Spleen (tissue), 7 donors: Measurements from ENCODE around the gene PHF24.

ENCODE experiments used
- POLR2A ChIP-seq, 3 donors: fragments of 450-650 bp; IDR thresholded peaks; one replicate each; pipeline ENCODE4 v1.5.1; 2017; ENCODE audit warnings: antibody characterized with exemption in 3 of 3, mild to moderate bottlenecking in 1 of 3
- POLR2AphosphoS5 ChIP-seq, 3 donors: sonication (generic); formaldehyde crosslinking; IDR thresholded peaks; one replicate each; pipeline ENCODE4 v1.5.1; 2017; ENCODE audit warnings: antibody characterized with exemption in 3 of 3
- TF ChIP-seq, protein P1 (sequence below), 11 experiments: fragments of 200-600 bp in 7 of 11; fragments of 450-650 bp in 4 of 11; sonication (generic) in 4 of 11; IDR thresholded peaks in 8 of 11; conservative IDR thresholded peaks in 3 of 11; 1 replicate in 7 of 11; 2 replicates in 4 of 11; pipeline versions ENCODE4 v1.4.0 to v1.8.0; 2016 to 2021; ENCODE audit warnings: antibody characterized with exemption in 11 of 11, inconsistent platforms in 4 of 11, mild to moderate bottlenecking in 1 of 11
- donor health status: DM: no; HTN: no; CAD: no; lungs with moderate emphysema.
- donor health status: DM: no; HTN: no; CAD: no.
- donor health status: DM: no; HTN: no; CAD: no.

DNA sequence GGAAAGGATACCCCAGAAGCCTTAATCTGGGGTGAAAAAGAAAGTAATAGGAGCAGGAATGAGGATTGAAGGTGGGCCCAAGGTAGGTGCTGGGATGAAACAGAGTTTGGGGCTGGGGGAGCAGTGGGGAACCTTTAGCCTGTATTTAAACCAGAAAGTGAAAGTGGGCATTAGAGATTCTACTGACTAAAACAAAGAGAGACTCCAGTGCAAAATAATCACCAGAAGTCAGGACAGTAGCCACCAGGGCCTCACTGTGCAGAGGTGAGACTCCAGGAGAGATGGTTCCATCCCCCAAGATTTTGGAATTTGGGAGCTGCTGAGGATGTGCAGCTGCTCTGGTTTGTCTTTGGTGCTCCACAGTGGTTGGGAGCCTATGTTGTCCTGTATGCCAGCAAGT, 44.5 kb downstream of the PHF24 start:
- TF ChIP-seq, protein P1, sequence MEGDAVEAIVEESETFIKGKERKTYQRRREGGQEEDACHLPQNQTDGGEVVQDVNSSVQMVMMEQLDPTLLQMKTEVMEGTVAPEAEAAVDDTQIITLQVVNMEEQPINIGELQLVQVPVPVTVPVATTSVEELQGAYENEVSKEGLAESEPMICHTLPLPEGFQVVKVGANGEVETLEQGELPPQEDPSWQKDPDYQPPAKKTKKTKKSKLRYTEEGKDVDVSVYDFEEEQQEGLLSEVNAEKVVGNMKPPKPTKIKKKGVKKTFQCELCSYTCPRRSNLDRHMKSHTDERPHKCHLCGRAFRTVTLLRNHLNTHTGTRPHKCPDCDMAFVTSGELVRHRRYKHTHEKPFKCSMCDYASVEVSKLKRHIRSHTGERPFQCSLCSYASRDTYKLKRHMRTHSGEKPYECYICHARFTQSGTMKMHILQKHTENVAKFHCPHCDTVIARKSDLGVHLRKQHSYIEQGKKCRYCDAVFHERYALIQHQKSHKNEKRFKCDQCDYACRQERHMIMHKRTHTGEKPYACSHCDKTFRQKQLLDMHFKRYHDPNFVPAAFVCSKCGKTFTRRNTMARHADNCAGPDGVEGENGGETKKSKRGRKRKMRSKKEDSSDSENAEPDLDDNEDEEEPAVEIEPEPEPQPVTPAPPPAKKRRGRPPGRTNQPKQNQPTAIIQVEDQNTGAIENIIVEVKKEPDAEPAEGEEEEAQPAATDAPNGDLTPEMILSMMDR (IDR thresholded peaks at IDR 0.05 in 8 of 11, conservative IDR thresholded peaks at IDR 0.05 in 3 of 11): no peak
- TF ChIP-seq POLR2A (IDR thresholded peaks at IDR 0.05) (no peak), POLR2AphosphoS5 (IDR thresholded peaks at IDR 0.05) (no peak)
